ENCODE data around the gene LMAN1L.
"Not testable (repeated sequence)": the region's sequence is repeated elsewhere in the genome, so short reads cannot be mapped to it uniquely, and the experiment has no call there.

LMAN1L gene

DNA sequence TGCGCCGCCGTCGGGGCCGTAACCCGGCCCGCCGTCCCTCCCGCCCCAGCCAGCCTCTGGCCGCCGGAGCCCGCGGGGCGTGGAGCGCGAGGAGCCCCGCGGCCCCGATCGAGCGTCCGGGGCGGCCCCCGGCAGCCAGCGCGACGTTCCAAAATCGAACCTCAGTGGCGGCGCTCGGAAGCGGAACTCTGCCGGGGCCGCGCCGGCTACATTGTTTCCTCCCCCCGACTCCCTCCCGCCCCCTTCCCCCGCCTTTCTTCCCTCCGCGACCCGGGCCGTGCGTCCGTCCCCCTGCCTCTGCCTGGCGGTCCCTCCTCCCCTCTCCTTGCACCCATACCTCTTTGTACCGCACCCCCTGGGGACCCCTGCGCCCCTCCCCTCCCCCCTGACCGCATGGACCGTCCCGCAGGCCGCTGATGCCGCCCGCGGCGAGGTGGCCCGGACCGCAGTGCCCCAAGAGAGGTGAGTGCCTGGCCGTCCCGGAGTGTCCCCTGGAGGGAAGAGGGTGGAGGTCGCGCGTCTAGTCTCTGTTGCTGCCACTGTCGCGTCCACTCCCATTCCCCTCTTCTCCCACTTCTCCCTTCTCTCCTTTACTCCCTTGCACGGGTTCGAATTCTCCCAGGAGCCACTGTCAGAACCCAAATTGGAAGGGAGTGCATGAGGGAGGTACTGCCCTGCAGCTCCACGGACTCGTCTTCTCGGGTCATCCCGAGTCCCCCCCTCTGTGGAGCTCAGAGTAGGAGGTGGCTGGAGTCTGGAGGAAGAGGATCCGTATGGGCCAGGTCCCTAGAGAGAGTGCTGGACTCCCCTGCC is 30.2 kb upstream of the LMAN1L start:
- no peak for DNase-seq (ENCODE audit: low read depth)

DNA sequence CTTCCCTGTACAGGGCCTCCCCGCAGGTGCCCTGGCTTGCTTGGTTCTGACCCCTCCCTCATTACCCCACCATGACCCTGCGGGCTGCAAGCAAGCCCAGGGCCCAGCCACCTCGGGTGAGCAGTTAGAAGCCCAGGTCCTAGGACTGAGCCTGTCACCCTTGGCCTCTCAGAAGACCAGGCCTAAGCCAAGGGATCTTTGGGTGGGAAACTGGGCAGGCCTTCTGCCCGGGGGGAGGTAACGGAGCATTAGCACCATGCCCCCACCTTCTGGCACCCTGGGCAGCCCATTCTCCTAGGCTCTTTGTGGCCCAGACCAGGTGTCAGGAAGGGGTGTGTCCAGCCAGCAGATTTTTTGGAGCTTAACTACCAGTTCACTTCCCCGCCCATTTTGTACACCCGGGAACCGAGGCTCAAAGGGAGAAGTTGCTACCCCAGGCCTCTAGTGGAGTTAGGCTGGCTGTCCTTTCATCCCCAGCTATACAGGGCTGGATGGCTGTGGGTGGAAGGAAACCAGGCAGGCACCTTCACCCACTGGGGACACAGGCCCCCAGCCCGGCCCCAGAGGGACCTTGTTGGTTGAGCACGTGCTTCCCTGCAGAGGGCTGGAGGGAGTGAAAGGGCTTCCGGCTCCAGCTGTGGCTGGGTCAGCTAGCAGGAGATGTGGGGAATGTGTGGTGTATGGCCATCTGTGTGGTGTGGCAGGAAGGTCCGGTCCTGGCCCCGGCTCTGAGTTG is 29.4 kb upstream of the LMAN1L start:
- no peak for DNase-seq (ENCODE audit: low read depth)

DNA sequence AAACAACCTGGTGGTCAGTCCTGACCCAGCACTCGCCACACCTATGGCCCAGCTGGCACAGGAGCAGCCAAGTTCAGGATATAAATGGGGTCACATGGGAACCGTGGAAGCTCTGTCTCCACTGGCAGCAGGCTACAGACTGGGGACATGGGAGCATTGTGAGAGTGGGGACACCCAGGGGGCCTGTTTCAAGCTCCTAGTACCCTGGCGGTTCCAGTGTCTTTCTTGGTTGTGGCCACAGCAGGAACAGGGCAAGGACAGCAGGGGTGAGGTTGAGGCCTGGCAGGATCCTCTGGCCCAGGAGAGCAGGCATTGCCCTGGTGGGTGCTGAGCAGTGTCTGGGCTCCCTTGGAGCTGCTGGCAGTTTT is 28.8 kb upstream of the LMAN1L start:
- no peak for DNase-seq (ENCODE audit: low read depth)

DNA sequence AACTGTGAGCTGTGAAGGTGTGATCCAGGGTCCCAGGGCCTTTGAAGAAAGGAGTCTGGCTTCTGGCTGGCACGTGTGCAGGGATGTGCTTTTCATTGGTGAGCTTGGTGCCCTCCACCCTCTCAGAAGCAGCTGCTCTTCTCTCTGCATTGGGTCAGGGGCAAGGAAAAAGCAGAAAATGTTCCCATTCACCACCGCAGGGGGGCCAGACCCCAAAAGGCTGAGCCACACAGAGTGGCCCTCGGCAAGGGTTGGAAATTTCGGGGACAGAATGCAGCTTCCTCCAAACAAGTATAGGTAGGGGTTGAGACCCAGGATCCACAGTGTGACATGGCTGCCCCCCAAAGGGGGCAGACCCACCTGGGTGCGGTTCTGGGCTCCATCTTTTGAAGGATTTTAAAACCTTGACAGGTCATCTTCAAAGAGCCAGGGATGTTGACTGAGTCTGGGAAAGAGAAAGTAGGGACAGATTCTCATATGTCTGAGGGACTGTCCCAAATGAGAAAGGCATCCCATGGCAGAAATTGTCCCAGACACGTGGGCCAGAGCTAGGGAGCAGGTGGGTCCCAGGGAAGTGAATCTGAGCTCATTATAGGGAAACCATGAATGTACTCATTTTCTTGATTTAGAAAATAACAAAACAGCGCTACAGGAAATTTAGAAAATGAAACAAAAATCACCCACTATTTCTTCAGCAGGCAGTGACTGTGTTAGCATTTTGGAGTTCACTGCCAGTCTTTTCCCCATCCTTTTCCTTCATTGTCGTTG is 28.0 kb upstream of the LMAN1L start:
- no peak for DNase-seq (ENCODE audit: low read depth)

DNA sequence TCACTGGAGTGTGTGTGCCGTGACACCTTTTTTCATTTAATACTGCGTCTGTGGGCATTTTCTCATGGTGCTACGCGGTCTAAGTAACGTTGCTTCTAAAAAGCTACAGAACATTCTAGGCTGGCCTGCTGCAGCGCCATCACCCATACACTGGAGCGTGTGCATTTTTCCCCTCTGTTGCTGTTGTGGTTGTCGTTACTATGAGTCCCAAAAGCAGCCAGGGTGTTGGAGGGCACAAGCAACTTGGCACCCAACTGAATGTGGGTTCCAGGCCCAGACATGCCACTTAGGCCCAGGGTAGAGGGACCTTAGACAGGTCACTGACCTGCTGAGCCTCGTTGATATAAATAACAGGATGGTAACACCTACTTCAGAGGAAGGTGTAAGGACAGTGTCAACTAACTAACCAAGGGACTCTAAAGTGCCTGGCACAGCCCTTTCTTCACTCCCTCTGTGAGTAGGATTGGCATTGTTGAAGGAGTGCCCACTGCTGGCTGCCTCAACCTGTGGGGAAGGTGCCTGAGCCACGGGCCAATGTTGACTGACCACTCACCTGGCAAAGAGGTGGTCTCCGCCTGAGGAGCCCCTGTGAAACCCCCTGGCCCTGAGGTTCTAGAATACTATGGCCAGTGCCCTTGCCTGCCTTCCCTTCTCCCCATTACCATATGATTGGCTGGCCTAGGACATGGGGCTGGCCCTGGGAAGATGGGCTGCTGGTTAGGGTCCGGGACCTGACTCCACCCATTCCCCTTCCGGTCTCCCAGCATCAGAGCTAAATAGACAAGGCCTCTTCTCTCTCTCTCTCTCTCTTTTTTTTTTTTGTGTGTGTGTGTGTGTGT is 27.2 kb upstream of the LMAN1L start:
- no peak for DNase-seq (ENCODE audit: low read depth)

DNA sequence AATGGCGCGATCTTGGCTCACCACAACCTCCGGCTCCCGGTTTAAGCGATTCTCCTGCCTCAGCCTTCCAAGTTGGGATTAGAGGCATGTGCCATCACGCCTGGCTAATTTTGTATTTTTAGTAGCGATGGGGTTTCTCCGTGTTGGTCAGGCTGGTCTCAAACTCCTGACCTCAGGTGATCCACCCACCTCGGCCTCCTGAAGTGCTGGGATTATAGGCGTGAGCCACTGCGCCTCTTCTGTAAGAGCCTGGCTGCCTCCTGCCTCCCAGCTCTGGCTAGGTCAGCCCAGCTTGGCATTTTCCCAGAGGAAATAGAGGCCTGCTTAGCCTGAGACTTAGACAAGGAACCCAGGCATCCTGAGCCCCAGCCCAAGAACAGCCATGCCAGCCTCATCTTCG is 26.6 kb upstream of the LMAN1L start:
- not testable (repeated sequence) for DNase-seq (ENCODE audit: low read depth)

DNA sequence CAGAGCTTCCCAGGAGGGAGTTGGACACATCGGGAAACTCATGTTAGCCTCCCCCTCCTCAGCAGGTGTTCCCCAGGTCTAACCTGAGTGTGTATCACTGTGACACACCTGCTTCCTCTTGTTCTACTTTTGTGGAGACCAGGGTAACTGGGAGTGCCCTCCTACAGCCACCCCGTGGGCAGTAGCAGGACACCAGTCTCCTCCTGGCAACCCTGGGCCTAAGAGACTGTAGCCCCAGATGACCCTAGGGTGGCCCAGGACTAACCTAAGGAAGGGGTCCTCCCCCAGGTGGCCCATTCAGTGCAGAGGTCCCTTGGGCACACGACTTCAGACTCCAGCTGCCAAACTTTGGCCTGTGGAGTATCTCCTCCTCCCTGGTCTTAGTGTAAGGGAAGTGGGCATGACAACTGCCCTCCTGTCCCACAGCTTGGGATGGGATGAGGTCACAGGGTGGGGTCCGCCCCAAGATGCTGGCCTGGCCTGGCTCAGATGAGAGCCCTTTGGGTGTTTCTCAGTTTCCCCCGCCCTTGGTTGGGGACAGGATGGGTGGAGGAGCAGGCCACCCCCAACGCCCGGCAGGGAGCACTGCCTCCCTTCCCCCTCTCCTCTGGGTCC is 26.0 kb upstream of the LMAN1L start:
- DNase-seq (ENCODE audit: low read depth) = no peak

DNA sequence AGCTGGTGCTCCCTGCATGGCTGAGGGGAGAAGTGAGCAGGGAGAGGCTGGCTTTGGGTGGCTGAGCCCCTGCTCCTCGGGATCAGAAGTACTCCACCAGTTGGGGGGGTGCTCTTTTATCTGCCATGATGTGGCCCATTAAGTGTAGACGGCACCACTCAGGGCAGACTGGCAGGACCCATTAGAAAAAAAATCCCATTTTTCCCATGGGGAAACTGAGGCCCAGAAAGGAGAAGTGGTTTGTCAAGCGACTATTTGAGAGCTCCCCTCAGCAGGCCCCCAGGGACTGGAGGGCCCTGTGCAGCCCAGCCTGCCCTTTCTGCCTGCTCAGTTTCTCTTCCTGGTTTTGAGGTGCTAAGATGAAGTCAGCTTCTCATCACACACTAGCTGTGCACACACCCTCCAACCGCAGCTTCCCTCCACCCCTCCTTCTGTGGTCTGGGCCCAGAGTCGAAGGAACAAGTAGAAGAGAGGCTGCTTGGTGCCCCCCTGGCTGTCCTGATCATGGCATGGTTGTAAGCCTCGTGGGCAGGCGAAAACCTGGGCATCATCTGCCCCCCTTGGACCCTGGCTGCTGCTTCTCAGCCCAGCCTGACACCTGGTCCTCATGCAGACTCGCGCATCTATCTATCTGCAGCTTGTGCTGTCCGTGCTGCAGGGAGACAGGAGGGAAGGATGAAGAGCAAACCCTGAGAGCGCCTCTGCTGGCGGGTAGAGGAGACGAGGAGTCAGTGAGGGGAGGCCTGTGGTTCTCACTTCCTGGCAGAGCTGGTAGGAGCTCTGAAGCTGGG is 25.2 kb upstream of the LMAN1L start:
- no peak for DNase-seq (ENCODE audit: low read depth)

DNA sequence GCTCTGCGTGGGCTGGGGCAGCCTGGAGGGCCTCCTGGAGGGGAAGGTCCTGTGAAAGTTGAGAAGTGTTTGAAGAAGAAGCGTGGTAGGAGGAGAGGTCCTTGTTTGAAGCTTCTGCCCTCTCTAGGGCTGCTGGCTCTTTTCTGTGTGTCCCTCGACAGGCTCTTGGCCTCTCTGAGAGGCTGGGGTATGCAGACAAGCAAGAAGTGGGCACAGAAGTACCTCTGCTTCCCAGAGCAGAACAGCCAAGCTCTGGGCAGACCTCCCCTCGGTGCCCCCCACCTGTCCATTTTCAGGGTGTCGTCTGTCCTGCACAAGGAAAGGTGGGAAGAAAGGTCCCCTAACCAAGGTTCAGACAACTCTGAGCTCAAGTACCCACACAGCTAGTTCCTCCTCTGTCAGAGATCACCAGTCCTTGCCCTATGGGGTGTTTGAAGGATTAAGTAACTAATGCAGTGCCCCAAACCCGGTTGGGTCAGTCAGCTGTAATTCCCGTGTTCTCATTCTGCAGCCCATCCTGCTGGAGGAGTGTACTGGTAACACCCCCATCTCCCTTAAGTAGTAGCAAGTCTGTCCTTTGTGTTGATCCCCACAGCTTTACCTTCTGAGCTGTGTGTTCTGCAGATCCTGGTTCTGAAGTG is 24.5 kb upstream of the LMAN1L start:
- DNase-seq (ENCODE audit: low read depth) = no peak

DNA sequence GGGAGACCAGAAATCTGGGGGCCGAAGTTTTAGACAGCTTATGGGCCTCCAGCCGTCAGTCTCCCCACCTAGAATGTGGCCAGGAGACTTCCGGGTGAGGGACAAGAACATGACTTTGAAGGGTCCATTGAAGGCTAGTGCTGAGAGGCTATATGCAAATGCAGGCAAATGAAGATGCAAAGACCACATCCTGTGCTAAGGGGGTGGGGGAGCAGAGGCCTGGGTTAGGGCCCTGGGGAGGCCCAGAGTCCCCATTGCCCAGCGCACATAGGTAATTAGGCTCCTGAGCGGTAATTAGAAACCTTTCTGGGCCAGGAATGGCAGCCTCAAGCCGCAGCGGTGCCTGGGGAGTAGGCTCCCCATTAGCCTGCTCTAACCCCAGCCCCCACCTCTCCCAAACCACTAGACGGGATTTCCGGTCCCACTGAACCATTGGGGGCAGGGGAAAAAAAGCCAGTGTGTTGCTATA is 23.9 kb upstream of the LMAN1L start:
- no peak for DNase-seq (ENCODE audit: low read depth)

DNA sequence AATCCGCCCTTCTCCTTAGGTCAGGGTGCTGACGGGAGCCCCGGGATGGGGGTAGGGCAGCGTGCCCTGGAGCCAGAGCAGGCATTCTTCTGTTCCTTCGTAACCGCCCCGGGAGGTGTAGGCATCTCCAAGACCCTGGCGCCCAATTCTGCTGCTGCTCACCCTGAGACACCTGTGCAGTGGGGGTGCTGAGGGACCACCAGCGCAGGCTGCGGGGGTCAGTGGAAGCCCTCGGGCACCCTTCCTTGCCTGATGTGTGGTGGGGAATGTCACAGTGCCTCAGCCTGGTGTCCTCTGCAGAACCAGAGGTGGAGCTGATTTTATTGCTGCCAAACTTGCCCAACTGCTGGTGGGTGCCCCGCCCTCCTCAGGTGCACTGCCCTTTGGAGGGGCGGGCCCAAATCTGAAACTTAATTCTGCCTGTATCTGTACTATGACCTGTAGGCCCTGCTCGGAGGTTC is 23.4 kb upstream of the LMAN1L start:
- no peak for DNase-seq (ENCODE audit: low read depth)

DNA sequence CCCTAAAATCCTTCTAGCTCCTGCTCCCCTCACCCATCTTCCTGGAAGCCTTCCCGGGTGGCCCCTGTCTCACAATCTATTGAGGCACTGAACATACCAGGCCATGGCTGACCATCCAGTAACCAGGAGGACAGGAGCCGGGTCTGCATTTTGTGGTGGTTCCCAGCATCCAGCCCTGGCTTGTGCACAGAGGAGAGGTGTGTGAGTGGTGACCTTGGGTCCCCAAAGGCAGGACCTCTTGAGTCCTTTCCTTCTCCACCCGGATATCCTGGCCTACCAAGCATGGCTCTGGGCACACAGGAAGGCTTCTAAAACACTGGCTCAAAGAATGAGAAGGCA is 22.9 kb upstream of the LMAN1L start:
- DNase-seq (ENCODE audit: low read depth) = no peak

DNA sequence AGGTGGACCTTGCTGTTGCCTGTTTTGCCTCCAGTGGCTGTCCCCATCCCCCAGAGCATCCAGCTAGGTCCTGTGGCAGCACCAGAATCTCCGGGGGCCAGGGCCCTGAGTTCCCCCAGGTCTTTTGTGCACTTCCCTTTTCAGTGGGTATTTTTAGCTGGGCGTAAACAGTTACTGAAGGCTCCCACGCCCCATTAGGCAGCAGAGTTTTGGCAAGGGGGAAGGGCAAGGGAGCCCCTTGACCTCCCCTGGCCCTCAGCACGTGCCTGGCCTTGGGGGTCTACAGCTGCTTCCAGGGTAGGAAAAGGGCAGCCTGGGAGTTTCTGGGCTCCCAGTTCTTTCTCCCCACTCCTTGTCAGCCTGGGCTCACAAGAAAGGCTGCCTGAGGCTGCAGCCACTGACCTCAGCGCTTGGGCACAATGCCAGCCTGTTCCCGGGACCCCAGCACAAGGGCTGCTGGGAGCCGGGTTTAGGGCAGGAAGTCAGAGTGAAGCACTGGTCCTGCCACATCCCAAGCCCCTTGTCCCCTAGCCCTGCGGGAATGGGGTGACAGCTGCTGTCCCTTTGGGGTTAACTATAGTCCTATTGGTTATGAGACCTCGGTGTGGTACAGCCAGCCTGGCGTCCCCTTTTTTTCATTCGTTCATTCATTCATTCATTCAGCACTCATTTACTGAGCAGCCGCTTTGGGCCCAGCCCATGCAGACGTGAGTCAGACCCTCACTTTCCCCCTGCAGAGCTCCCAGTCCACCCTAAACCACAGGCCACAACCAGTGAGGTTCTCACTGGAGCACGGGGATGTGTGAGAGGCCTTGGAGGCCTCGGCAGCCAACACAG is 22.3 kb upstream of the LMAN1L start:
- no peak for DNase-seq (ENCODE audit: low read depth)

DNA sequence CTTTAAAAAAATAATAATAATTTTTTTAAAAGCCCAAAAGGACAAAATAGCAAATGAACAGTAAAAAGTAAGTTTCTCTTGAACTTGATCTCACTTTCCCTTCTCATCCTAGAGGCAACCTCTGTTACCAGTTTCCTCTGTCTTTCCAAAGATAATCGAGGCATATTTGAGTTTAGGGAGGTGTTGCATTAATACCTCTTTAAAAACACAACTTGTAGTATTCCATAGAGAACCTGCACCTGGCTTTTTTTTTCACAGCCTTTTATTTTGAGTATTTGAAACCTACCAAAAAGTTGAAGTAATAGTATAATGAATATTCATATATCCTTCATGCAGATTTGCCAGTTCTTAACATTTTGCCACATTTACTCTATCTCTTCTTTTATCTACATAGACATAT is 21.6 kb upstream of the LMAN1L start:
- no peak for DNase-seq (ENCODE audit: low read depth)

DNA sequence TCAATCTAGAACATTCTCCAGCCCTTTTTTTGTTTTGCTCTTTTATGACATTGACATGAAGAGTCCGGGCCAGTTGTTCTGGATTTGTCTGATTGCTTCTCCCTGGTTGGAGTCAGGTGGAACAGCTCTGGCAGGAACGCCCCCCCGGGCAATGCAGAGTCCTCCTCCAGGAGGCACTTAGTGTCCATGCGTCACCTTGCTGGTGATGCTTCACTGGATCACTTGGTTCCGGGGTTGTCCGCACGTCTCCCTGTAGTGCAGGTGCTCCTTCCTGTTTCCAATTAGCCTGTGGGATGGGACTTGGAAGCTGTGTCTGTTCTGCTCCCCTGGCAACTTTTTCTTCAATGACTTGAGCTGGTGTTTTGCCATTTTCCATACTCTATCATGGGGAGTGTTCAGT is 21.0 kb upstream of the LMAN1L start:
- no peak for DNase-seq (ENCODE audit: low read depth)

DNA sequence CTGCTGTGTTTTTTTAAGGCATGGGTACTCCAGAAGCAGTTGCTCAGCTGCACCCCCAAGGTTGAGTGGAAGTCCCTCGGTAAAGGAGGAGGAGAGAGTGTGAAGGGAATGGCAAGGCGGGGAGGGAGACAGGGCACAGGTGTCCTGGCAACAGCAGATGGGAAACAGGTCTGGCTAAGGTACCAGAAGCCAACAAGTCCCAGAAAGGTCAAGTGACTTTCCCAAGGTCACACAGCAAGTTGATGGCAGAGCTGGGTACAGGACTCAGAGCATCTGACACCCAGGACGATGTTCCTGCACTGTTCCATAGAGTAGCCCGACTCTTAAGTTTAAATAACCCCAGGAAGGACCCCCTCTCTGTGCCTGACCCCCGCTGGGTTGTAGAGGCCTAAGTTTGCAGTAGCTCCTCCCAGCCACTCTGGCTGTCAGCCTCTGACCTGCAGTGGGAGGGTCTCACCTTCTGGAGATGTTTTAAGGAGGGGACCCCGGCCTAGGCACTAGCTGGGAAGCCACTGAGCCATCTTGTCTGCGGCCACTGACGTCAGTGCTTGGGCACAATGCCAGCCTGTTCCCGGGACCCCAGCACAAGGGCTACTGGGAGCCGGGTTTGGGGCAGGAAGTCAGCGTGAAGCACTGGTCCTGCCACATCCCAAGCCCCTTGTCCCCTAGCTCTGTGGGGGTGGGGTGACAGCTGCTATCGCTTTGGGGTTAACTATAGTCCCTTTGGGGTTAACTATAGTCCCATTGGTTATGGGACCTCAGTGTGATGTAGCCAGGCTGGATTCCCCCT is 20.2 kb upstream of the LMAN1L start:
- no peak for DNase-seq (ENCODE audit: low read depth)

DNA sequence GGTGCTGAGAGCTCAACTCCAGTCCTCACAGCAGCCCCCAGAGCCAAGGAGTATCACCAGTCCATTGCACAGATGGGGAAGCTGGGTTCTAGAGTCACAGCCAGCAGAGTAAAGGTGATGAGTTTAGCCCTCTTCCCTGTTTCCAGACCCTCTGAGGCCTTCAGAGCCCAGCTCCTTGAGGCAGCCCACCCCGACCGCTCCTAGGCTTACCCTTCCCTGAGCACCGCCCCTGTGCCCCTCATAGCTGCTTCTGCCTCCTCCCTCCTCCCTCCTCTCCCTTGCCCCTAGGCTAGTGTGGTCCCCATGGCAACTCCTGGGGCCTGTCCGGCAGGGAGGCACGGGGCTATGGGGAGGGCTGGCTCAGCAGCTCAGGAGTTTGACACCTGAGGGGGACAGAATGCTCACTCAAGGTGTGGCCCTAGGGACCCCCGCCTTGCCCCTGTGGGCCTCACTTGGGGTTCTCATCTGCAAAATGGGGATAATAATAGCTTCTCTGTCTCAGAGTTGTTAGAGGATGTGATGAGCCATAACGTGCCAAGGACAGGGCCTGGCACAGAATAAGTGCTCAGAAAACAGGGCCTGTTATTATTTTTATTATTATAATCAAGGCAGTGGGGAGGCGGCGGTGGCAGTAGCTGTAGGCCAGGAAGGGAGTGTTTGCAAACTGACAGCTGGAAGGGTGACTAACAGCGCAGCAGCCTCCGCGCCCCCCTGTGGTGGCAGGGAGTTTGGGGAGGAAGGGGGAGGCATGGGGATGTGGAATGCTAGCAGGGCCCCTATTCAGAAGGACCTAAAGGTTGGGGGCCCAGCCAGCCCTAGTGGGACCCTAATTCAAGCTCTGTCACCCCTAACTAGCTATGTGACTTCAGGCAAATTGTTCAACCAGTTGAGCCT is 19.3 kb upstream of the LMAN1L start:
- no peak for DNase-seq (ENCODE audit: low read depth)

All from GM04503 (cell line).